GM21576 (cell line): ENCODE measurements around the gene CD101.

Experiments
- ATAC-seq: cut with Tn5 transposase; IDR thresholded peaks from one replicate; pipeline ENCODE4 v1.9.1; 2021; ENCODE audit warnings: mild to moderate bottlenecking, moderate library complexity; ENCODE audit not compliant: unreplicated experiment

The CD101 gene

GRCh38 chr1:117013309-117013858 lies 11.8 kb downstream of the CD101 start:
- ATAC-seq = no peak

GRCh38 chr1:117014209-117014608 lies 12.6 kb downstream of the CD101 start:
- no peak for ATAC-seq

GRCh38 chr1:117015724-117016123 lies 14.2 kb downstream of the CD101 start:
- ATAC-seq = no peak

GRCh38 chr1:117017062-117017461 lies 15.5 kb downstream of the CD101 start:
- ATAC-seq = no peak

GRCh38 chr1:117017648-117018047 lies 16.1 kb downstream of the CD101 start:
- no peak for ATAC-seq

- ATAC-seq = no peak
These were observed 19.1 kb downstream of the CD101 start for GRCh38 chr1:117020526-117021156.

GRCh38 chr1:117022114-117022513 lies 20.6 kb downstream of the CD101 start:
- ATAC-seq = no peak

- no peak for ATAC-seq
These were observed 24.0 kb downstream of the CD101 start for GRCh38 chr1:117025568-117025967.

- no peak for ATAC-seq
These were observed 24.8 kb downstream of the CD101 start for GRCh38 chr1:117026361-117026760.

GRCh38 chr1:117029685-117030084 lies 28.1 kb downstream of the CD101 start:
- no peak for ATAC-seq

GRCh38 chr1:117030271-117030877 lies 28.8 kb downstream of the CD101 start:
- ATAC-seq = no peak

GRCh38 chr1:117032266-117032665 lies 30.7 kb downstream of the CD101 start:
- no peak for ATAC-seq

- ATAC-seq = no peak
These were observed 31.4 kb downstream of the CD101 start for GRCh38 chr1:117032681-117033539.

- no peak for ATAC-seq
These were observed 32.2 kb downstream of the CD101 start for GRCh38 chr1:117033772-117034171.

GRCh38 chr1:117034791-117035290 lies 33.3 kb downstream of the CD101 start:
- ATAC-seq = no peak

- no peak for ATAC-seq
These were observed 34.5 kb downstream of the CD101 start for GRCh38 chr1:117036018-117036461.

GRCh38 chr1:117037802-117038201 lies 36.2 kb downstream of the CD101 start:
- ATAC-seq = no peak

GRCh38 chr1:117038236-117038635 lies 36.7 kb downstream of the CD101 start:
- ATAC-seq = no peak

GRCh38 chr1:117044217-117044616 lies 42.7 kb downstream of the CD101 start:
- no peak for ATAC-seq

GRCh38 chr1:117045644-117046043 lies 44.1 kb downstream of the CD101 start:
- no peak for ATAC-seq

GRCh38 chr1:117046781-117047180 lies 45.2 kb downstream of the CD101 start:
- no peak for ATAC-seq
